ENCODE data around the gene CACNA1I. TPM values are rescaled to one million over a fixed set of nuclear protein-coding genes. Genes with fewer than 3 reads are reported as not detected.

CACNA1I gene
- total RNA-seq, 1 donor from 2014 or later: 0.32 TPM

DNA sequence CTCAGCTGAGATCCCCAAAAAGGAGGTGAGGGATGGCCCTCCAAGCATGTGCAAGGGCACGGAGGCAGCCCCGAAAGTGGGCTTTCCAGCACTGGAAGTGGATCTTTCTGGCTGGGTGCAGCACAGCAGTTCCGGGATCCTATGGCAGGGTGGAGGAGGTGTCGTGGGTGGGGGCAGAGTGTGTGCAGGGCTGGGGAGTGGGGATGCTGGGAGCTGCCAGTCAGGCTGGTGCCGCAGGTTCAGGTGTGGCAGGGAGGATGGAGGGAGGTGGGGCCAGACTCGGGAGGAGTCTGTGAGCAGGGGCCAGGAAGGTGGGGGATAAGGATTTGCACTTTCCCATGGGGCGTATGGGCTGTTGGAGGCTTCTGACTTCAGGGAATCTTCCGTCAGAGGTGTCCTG is 60.2 kb downstream of the CACNA1I start:
- Histone ChIP-seq H3K4me3 (no peak overlapping the region), H3K27me3 (peaks cover 22% of the 10 kb centered on the region), H3K9me3 (no peaks in the 10 kb centered on the region), H3K27ac (no peak overlapping the region), H3K4me1 (no peaks in the 10 kb centered on the region), H3K36me3 (no peaks in the 10 kb centered on the region)
- TF ChIP-seq, protein P1, sequence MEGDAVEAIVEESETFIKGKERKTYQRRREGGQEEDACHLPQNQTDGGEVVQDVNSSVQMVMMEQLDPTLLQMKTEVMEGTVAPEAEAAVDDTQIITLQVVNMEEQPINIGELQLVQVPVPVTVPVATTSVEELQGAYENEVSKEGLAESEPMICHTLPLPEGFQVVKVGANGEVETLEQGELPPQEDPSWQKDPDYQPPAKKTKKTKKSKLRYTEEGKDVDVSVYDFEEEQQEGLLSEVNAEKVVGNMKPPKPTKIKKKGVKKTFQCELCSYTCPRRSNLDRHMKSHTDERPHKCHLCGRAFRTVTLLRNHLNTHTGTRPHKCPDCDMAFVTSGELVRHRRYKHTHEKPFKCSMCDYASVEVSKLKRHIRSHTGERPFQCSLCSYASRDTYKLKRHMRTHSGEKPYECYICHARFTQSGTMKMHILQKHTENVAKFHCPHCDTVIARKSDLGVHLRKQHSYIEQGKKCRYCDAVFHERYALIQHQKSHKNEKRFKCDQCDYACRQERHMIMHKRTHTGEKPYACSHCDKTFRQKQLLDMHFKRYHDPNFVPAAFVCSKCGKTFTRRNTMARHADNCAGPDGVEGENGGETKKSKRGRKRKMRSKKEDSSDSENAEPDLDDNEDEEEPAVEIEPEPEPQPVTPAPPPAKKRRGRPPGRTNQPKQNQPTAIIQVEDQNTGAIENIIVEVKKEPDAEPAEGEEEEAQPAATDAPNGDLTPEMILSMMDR (IDR thresholded peaks at IDR 0.05): no peak
- intact Hi-C loops (cut with DNase I): no loop called here
- ATAC-seq: no peak
- DNase-seq: no peak

DNA sequence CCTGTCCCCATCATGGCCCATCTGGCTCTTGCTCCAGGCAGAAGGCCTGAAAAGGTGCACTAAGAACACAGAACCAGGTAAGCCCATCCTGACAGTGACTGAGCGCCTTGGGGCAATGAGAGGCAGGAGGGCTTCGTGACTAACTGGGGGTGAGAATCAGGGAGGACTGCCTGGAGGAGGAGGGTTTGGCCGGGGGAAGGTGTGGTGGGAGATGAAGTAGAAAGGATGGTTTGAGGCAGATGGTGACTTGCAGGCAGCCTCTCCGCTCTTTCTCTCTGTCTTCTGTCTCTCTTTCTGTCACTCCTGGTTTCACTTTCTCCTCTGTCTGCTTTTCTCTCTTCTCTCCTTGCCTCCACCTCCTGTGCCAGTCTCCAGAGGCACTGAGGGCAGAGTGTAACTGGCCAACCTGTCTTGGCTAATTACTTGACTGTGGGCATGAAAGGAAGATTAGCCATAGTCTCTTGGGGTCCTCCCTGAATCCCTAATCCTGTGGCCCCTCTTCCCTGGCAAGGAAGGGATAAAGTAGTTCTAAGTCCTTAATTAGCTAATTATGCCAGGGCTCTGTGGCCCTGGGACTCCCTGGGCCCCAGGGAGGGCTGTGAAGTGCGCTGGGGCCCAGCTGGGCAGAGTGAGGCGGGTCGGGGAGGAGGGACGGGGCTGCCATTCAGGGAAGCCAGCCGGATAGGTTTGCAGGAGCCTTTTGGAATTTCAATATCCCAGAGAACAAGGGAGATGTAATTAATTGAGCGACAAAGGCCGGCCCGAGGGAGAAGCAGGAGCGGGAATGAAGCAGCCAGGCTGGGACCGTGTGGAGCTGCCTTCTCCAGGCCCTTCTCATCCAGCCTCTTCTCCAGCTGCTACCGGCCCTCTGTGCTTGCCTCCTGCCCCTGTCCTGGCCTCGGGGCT is 61.1 kb downstream of the CACNA1I start:
- H3K36me3 ChIP-seq: no peaks in the 10 kb centered on the region
- TF ChIP-seq, protein P1 (IDR thresholded peaks at IDR 0.05): no peak
- no peak overlapping the region for H3K4me3 ChIP-seq
- H3K9me3 ChIP-seq: no peaks in the 10 kb centered on the region
- H3K4me1 ChIP-seq: no peaks in the 10 kb centered on the region
- intact Hi-C loops (cut with DNase I): no loop called here
- DNase-seq (no peak), ATAC-seq (no peak)
- peaks cover 13% of the 10 kb centered on the region for H3K27me3 ChIP-seq
- no peak overlapping the region for H3K27ac ChIP-seq

DNA sequence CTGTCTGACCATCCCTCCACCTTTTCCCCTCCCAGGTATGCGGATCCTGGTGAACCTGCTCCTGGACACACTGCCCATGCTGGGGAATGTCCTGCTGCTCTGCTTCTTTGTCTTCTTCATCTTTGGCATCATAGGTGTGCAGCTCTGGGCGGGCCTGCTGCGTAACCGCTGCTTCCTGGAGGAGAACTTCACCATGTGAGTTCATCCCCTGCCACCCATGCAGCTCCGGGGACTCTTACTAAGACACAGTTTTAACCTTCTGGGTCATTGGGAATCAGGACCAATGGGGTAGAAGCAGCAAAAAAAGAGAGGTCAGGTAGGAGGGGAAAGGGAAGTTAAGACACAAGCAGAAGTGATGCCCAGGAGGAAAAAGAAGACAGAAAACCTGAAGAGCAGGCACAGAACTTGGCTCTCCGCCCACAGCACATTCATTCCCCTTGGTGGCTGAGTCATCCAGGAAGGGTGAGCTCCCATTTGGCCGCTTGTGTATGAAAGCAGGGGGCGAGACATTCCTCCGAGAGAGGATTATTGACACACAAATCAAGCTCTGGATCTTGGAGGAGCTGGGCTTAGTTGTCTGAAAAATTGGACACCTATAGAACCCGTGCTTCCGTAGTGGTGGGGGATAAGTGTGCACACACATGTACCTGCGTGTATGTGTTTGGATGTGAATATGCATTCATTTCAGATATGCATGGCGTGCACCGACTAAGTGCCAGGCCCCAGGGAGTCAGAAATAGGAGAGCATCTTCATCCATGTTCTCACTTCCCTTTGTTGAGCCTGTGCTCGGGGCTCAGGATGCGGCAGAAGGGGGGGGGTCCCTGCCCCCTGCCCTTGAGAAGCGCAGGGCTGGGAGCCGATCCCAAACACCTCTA is 64.2 kb downstream of the CACNA1I start:
- H3K27ac ChIP-seq: no peak overlapping the region
- intact Hi-C loops (cut with DNase I): no loop called here
- peaks cover 3% of the 10 kb centered on the region for H3K9me3 ChIP-seq
- DNase-seq (no peak), ATAC-seq (no peak)
- no peaks in the 10 kb centered on the region for H3K27me3 ChIP-seq
- H3K4me1 ChIP-seq: no peaks in the 10 kb centered on the region
- no peaks in the 10 kb centered on the region for H3K36me3 ChIP-seq
- H3K4me3 ChIP-seq: no peak overlapping the region
- TF ChIP-seq, protein P1 (IDR thresholded peaks at IDR 0.05): no peak

DNA sequence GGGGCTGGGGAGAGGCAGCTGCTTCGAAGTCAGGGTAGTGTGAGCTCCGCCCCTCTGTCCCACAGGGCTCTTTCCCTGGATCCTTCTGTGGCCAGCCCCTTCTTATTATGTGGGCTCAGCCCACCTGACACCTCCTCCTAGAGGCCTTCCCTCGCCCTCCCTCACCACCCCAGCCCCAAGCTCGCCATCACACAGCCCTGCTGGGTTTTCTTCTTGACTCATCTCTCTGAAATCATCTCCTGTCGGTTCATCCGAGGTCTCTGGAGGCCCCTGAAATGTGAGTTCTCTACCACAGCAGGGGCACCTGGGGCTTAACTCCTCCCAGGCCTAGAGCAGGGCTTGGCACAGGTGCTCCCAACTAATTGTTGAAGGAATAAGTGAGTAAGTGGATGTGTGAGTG is 65.2 kb downstream of the CACNA1I start:
- Histone ChIP-seq H3K27me3 (no peaks in the 10 kb centered on the region), H3K27ac (no peak overlapping the region), H3K4me1 (no peaks in the 10 kb centered on the region), H3K4me3 (no peak overlapping the region), H3K9me3 (peaks cover 4% of the 10 kb centered on the region), H3K36me3 (no peaks in the 10 kb centered on the region)
- DNase-seq (no peak), ATAC-seq (no peak)
- TF ChIP-seq, protein P1 (IDR thresholded peaks at IDR 0.05): no peak
- intact Hi-C loops (cut with DNase I): no loop called here

DNA sequence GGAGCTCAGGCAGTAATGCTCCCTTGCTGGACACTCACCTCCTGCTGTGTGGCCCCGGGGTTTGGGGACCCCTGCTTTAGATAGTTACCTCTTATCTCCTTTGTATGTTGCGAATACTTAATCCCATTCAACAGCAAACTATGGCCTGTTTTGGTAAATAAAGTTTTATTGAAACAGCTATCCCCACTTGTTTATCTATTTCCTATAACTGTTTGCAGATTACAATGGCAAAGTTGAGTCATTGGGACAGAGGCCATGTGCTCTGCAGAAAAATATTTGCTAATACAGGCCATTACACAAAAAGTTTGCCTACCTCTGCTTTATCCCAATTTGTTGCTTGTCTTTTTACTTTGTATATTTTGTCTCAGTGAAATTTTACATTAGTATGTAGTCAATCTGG is 68.4 kb downstream of the CACNA1I start:
- no peaks in the 10 kb centered on the region for H3K36me3 ChIP-seq
- no peak for ATAC-seq
- H3K4me3 ChIP-seq: no peak overlapping the region
- H3K4me1 ChIP-seq: no peaks in the 10 kb centered on the region
- TF ChIP-seq, protein P1 (IDR thresholded peaks at IDR 0.05): no peak
- H3K27me3 ChIP-seq: peaks cover 3% of the 10 kb centered on the region
- peaks cover 4% of the 10 kb centered on the region for H3K9me3 ChIP-seq
- no peak overlapping the region for H3K27ac ChIP-seq
- no peak for DNase-seq
- intact Hi-C loops (cut with DNase I): no loop called here
